GM19455 (cell line): ENCODE data around the gene RXYLT1.
"Not testable (repeated sequence)": the region's sequence is repeated elsewhere in the genome, so short reads cannot be mapped to it uniquely, and the experiment has no call there.

Experiments used
- ATAC-seq: cut with Tn5 transposase; IDR thresholded peaks from one replicate; pipeline ENCODE4 v1.9.1; 2021; ENCODE audit not compliant: unreplicated experiment

RXYLT1 gene

DNA sequence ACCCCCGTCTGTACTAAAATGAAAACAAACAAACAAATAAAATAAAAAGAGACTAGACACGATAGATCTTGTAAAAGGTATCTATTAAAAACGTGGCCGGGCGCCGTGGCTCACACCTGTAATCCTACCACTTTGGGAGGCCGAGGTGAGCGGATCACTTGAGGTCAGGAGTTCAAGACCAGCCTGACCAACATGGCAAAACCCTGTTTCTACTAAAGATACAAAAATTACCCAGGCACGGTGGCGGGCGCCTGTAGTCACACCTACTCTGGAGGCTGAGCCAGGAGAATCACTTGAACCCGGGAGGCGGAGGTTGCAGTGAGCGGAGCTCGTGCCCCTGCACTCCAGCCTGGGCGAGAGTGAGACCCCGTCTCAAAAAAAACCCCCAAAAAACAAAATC, 63.0 kb downstream of the RXYLT1 start:
- ATAC-seq: not testable (repeated sequence)

DNA sequence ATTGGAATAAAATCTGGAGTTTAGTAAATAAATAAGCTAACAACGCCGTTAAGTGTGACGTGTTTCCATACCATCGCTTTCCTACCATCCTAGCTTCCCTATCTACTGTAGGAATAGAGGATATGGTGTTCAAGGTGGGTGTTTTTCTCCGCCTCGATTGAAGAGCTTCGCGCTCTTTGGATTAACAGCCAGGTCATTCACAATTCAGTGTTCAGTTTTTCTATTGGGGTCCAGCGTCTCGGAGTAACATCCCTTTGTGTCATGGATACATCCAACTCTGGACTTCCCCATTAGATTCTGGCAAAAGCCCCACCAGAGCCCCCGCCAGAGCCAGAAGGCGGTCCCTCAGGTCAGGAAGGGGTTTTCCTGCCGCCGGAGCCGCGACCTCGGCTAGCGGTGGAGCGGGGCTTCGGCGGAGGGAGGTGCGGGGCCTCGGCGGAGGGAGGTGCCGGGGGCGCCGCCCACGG, 63.6 kb downstream of the RXYLT1 start:
- no peak for ATAC-seq

DNA sequence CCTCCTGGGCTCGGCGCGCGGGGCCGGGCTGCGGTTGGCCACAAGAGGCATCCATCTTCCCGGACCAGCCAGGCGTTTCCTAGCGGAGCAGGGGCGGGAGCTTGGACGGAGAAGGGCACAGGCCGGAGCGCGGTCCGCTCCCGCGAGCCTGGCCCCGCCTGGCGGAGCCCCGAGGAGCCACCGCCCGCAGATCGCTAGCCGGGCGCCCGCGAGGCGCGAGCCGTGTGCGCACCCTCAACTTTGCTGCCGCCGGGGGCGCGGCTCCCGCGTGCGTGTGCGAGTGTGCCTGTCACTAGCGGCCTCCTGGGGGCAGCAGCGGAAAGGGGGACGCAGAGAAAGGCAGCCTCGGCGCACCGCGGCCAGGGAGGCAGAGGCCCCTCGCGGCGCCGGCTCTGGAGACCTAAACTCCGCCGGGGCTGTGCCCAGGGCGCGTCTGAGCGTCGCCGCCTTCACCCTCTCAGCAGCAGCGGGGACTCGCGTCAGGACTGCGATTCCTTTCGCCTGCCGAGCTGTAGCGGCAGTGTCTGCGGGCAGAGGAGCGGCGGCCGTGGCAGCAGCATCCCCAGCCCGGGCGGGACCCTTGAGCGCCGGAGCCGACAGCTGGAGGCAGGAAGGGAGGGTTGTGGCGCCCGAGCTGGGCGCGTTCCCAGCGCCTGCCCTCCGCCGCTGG, 64.1 kb downstream of the RXYLT1 start:
- peak; percentile 98 for ATAC-seq

DNA sequence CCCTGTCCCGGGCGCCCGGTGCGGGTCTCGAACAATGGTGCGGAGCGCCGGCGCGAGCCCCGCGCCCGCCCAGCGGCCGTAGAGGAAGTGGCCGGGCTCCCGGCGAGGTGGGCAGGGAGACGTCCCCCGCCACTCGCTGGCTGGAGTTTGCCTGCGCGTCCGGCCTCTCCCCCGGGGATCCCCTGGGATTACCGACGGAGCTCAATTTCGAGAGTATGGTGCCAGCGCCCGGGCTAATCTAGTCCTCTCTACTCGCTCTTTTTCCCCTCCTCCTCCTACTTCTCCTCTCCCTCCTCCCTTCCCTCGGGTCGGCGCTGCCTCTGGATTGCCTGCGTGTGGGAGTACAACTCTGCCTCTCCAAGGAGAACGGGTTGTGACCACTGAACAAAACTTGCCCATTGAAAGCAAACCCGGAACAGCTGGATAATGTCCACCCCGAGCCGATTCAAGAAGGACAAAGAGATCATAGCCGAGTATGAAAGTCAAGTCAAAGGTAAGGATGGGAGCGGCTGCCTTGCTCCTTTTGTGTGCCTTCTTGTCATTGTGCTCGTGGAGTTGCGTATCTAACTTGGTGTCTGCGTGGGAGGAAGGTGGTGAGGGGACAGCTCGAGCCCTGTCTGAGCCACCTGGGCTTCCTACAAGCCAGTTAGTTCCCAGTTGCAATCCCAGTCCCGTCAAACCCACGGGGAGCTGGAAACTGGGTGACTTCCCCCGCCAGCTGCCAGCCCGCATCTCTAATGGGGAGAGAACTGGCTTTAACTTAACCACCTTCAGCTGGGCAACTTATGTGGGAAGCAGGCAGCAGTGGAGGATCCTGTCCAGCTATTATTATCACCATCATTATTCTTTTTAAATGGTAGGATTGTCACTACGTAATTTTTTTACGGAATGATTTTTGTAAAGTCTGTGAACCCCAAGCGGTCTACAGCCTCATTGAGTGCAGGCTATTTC, 65.0 kb downstream of the RXYLT1 start, which contains the start of gene SRGAP1:
TSS of gene SRGAP1 (plus strand) at position 310 of the 951 bp plus-strand sequence. CDS start at position 427, 117 bp downstream.
- no peak for ATAC-seq

DNA sequence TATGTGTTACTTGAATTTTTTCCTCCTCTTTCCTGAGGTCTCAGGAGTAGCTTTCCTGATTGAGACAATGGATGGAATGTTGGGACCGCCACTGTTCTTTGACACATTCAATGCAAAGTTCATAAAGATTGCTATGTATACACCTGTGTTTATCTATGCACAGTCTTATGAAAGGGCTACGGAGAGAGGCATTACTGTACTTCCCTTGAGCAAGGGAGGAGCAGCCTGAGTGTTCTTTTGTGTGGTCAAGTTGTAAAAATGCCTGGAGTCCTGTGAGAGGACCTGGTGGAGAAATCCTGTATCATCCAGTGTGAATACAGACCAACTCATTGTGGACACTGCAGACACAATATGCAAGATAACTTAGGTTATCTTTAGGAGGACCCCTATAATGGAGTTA, 66.0 kb downstream of the RXYLT1 start:
- ATAC-seq: no peak

DNA sequence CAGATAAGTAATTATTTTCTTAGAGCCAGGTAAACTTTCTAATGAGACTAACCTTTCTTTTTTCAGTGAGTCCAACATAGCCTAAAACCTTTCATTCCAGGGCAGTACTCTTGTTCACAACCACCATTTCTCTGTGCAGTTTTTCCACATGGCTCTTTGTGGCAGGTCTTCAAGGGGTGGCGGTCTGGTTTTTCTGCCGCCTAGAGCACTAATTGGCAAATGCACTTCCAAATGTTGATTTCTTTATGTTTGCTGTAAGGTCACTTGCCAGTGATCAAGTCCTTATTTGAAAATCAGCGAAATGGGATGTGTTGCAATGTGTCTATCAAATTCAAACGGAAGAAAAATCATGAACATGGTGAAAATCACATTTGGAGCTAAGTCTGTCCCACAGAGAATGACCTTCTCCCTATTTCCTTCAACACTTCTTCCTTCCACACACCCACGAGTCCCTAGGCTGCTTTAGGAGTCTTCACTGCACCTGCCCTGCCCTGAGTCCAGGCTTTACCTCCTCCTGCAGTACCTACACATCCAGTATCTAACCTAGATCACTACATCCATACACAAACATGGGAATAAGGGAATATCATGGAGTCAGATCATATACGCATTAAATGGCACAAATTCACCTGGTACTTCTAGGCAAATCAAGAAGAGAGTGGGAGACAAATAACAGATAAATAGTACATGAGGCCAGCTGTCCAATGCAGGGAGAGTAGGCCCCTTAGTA, 66.7 kb downstream of the RXYLT1 start:
- no peak for ATAC-seq

DNA sequence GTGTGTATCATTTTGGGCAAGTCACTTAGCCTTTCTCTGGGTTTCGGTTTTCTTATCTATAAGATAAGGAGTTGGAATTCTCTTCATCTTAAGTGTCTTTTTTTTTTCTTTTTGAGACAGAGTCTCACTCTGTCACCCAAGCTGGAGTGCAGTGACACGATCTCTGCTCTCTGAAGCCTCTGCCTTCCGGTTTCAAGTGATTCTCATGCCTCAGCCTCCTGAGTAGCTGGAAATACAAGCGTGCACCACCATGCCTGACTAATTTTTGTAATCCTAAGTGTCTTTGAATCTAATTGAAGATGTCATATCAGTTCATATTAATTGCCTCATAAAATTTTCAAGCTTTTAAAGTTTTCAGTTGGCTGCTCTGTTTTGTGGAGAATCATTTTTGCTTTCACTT, 68.7 kb downstream of the RXYLT1 start:
- ATAC-seq: no peak

DNA sequence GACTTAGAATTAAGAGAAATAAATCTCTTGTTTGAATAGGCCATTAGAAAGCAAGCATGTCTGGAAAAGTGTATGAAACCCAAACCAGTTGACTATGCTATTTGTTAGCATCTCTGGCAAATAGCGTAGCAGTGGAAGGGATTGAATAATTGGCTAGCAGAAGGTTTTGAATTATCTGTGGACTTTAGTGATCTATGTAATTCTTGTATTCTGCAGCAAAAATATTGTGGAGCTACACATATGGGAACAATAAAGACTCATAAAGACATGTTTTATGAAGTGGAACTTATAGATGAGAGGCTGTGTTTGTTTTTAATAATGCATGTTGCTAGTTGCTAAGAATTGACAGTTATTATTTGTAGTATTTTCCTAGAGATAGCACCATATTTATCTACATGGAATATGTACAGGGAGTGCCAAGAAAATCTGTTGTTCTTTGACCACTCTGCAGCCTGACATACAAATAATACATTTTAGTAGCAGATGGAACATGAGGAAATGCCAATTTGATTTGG, 69.5 kb downstream of the RXYLT1 start:
- no peak for ATAC-seq

DNA sequence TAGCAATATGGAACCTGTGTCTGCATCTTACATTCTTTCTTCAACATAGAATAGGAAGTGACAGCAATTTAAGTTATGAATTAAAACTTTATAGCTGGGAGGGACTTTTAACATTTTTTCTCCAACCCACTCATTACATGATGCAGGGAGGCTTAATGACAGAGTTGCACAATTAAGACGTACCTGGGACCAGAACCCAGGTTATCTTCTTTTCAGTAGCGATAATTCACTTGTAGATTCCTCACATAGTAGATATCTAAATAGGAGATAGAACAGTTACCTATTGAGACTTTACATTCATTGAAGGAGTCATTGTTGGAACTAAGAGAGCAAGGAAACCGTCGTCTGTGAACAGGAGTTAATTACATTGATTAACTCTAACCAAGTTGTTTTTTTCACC, 69.9 kb downstream of the RXYLT1 start:
- ATAC-seq: no peak

DNA sequence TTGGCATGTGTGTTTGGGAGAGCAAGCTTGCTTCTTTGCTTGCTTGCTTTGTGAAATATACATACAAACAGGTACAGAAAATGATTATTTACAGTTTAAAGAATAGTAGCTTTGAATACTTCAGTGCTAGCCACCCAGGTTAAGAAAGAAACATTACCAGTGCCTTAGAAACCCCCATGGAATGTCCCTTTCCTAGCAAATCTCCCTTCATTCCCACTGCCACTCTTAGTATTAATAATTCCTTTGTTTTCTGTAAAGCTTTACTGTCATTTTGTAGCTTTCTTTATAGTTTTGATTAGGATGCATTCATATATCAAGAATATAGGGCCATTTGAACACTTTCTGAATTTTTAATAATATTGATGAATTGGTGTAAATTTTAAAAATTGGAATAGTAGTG, 74.3 kb downstream of the RXYLT1 start:
- ATAC-seq: no peak

DNA sequence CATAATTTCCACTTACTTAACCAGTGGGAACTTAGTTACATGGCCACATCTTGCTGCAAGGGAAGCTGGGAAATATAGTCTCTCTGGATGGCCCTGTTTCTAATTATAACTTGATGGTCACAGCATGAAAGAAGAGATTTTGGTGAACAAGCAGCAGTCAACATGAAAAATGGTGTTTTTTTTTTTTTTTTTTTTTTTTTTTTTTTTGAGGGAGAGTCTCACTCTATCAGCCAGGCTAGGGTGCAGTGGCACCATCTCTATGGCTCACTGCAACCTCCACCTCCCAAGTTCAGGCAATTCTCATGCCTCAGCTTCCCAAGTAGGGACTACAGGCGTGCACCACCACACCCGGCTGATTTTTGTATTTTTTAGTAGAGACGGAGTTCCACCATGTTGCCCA, 75.6 kb downstream of the RXYLT1 start:
- no peak for ATAC-seq

DNA sequence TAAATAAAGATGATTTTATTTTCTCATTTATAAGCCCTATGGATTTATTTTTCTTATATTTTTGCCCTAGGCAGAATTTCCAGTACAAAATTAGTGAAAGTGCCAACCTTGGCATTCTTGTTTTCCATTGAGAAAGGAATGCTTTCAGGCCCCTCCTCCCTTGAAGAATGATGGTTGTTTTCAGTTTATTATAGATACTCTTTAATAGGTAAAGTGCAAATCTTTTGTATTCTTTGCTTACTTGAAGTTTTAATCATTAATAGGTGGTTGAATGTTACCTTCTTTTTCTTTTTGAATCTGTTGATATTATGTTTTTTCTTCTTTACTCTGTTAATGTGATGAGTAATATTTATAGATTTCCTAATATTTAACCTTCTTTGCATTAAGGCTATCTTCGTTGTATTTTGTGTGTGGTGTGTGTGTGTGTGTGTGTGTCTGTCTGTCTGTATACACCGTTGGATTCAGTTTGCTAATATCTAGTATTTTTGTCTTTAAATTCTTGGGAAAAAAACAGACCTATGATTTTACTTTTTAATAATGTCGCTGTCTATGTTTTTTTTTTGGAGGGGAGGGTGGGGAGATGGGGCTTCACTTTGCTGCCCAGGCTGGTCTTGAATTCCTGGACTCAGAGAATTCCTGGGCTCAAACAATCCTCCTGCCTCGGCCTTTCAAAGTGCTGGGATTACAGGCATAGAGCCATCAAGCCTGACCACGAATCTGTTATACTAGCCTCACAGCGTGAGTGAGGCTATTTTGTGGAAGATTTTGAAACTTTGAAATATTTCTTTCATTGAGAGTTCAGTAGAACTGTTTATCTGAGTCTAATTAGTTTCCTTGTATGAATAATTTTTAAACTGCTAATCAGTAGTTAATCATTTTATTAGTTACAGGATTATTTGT, 78.3 kb downstream of the RXYLT1 start:
- ATAC-seq: no peak
